ENCODE data around the gene TUBGCP2. TPM values are rescaled to one million over a fixed set of nuclear protein-coding genes. Genes with fewer than 3 reads are reported as not detected.

The TUBGCP2 gene
- total RNA-seq, 1 donor from 2014 or later = 56.2 TPM

DNA sequence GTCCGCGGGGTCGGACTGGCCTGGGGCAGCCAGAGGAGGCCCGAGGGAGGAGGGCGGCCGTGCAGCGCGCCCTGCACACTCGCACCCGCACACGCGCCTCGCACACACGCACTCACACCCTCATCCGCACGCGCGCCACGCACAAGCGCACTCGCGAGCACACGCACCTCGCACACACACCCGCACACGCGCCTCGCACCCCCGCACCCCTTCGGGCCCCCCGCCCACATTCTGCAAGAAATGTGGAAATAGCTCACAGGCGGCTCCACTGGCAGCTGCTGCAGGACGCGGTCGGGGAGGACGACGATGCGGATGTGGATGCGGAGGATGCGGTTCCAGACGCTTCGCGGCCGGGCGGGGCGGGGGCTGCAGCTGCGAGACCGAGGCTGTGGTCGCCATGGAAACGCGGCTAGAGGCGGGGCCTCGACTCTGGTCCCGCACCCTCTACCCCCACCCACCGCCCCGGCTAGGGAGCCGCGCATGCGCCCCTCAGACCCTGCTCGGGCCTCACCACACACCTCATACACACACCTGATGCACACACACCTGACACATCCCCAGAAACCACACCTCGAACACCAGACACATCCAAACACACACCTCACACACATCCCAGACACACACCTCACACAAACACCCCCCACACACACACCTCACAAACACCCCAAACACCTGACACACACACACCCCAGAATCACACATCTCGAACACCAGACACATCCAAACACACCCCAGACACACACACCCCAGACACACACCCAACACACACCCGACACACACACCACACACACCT is 28.1 kb upstream of the TUBGCP2 start, which contains the start of gene CALY:
TSS of gene CALY (minus strand) at position 320 of the 793 bp plus-strand sequence. CDS start 7,907 bp downstream, outside the sequence.
- Histone ChIP-seq H4K20me1 (ENCODE audit: insufficient read depth, low read length) (no peaks in the 10 kb centered on the region), H3K9ac (ENCODE audit: low read length) (no peak within 1 kb of the TSS), H2AFZ (ENCODE audit: low read depth, low read length) (no peak within 1 kb of the TSS), H3K79me2 (ENCODE audit: insufficient read depth, low read length) (no peaks in the 10 kb centered on the region), H3K4me2 (ENCODE audit: low read length) (peak within 1 kb of the TSS; percentile 80), H3K4me3 (ENCODE audit: insufficient read depth, low read depth, low read length) (no peak within 1 kb of the TSS), H3K27ac (ENCODE audit: low read depth, low read length) (no peak within 1 kb of the TSS), H3K9me3 (ENCODE audit: insufficient read depth, low read depth, low read length) (no peaks in the 10 kb centered on the region), H3K27me3 (ENCODE audit: insufficient read depth, low read length) (peaks cover 29% of the 10 kb centered on the region), H3K36me3 (ENCODE audit: insufficient read depth, low read length) (no peaks in the 10 kb centered on the region), H3K4me1 (ENCODE audit: insufficient read depth, low read length) (peaks cover 10% of the 10 kb centered on the region)
- no peak for DNase-seq (ENCODE audit: low read depth)
- no peak for FAIRE-seq
- H3K4me3 Mint-ChIP-seq (ENCODE audit: unreplicated experiment) = no peak within 1 kb of the TSS
- peaks cover 31% of the 10 kb centered on the region for H3K27me3 Mint-ChIP-seq (ENCODE audit: low read depth, unreplicated experiment)
- peaks cover 2% of the 10 kb centered on the region for H3K36me3 Mint-ChIP-seq (ENCODE audit: low read depth, unreplicated experiment)
- peak; percentile 98 for TF ChIP-seq EZH2 (IDR thresholded peaks at IDR 0.05; ENCODE audit: insufficient read depth, low read length)
- no peak for TF ChIP-seq CTCF (IDR thresholded peaks at IDR 0.05; ENCODE audit: insufficient read depth, low read depth, low read length)
- peaks cover 4% of the 10 kb centered on the region for H3K9me3 Mint-ChIP-seq (ENCODE audit: unreplicated experiment)
- no peak within 1 kb of the TSS for H3K27ac Mint-ChIP-seq (ENCODE audit: unreplicated experiment)
- H3K4me1 Mint-ChIP-seq (ENCODE audit: low read depth, unreplicated experiment) = no peaks in the 10 kb centered on the region

DNA sequence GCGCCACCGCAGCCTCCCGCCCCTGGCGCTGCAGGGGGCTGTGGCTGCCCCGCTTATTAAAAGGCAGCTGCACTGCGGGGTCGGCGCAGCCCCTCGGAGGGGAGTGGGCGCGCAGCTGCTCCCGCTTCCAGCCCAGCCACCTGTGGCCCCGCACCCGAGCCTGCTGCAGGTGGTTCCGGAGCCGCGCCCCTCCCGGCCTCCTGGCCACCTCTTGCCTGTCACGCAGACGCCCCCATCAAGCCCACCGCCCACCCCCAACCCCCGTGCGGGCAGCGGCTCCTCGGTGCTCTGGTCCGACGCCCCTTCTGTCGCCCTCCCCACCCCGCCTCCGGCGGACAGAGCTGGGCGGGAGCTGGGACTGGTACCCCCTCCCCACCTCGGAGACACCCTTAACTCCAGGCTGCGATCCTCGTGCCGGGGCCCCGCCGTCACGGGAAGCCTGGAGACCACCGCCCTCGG is 27.5 kb upstream of the TUBGCP2 start:
- H3K4me2 ChIP-seq (ENCODE audit: low read length) = peak overlapping the region; percentile 80
- no peak overlapping the region for H3K27ac ChIP-seq (ENCODE audit: low read depth, low read length)
- Mint-ChIP-seq H3K9me3 (ENCODE audit: unreplicated experiment) (peaks cover 4% of the 10 kb centered on the region), H3K4me1 (ENCODE audit: low read depth, unreplicated experiment) (no peaks in the 10 kb centered on the region), H3K36me3 (ENCODE audit: low read depth, unreplicated experiment) (peaks cover 2% of the 10 kb centered on the region), H3K27ac (ENCODE audit: unreplicated experiment) (no peak overlapping the region), H3K27me3 (ENCODE audit: low read depth, unreplicated experiment) (peaks cover 30% of the 10 kb centered on the region), H3K4me3 (ENCODE audit: unreplicated experiment) (no peak overlapping the region)
- H3K9ac ChIP-seq (ENCODE audit: low read length) = no peak overlapping the region
- no peaks in the 10 kb centered on the region for H3K9me3 ChIP-seq (ENCODE audit: insufficient read depth, low read depth, low read length)
- no peak overlapping the region for H2AFZ ChIP-seq (ENCODE audit: low read depth, low read length)
- H3K4me3 ChIP-seq (ENCODE audit: insufficient read depth, low read depth, low read length) = no peak overlapping the region
- peaks cover 10% of the 10 kb centered on the region for H3K4me1 ChIP-seq (ENCODE audit: insufficient read depth, low read length)
- no peaks in the 10 kb centered on the region for H4K20me1 ChIP-seq (ENCODE audit: insufficient read depth, low read length)
- no peaks in the 10 kb centered on the region for H3K79me2 ChIP-seq (ENCODE audit: insufficient read depth, low read length)
- no peak for DNase-seq (ENCODE audit: low read depth)
- peaks cover 33% of the 10 kb centered on the region for H3K27me3 ChIP-seq (ENCODE audit: insufficient read depth, low read length)
- FAIRE-seq = no peak
- peak; percentile 2 for TF ChIP-seq EZH2 (IDR thresholded peaks at IDR 0.05; ENCODE audit: insufficient read depth, low read length)
- TF ChIP-seq CTCF (IDR thresholded peaks at IDR 0.05; ENCODE audit: insufficient read depth, low read depth, low read length) = no peak
- no peaks in the 10 kb centered on the region for H3K36me3 ChIP-seq (ENCODE audit: insufficient read depth, low read length)
